ENCODE measurements around the gene IPO13.

GRCh38 chr1:43976045-43976444 lies 29.3 kb downstream of the IPO13 start:
- TF ChIP-seq CTCF (IDR thresholded peaks at IDR 0.05 in 8 of 11, conservative IDR thresholded peaks at IDR 0.05 in 3 of 11) = no peak
- TF ChIP-seq POLR2AphosphoS5 (IDR thresholded peaks at IDR 0.05) = no peak

Data from spleen (tissue), 7 donors.